K562 (cell line): ENCODE measurements around the gene SST. TPM values are rescaled to one million over a fixed set of nuclear protein-coding genes. Genes with fewer than 3 reads are reported as not detected.

Experiments
- ATAC-seq: fragments of 200-7000 bp; cut with Tn5 transposase; 3 replicates; pipeline ENCODE4 v1.9.1; 2020; ENCODE audit warnings: moderate library complexity
- BruUV-seq: library from RNA; stranded (reverse); fragments of 400-500 nt; replicated peaks from 2 replicates; lab custom pipeline; 2021; lab: Mats Ljungman, UMichigan
- CTCF ChIA-PET: fragments of 300-600 bp; formaldehyde crosslinking; extraction: SDS; loops from one replicate; lab custom pipeline; 2021; ENCODE audit warnings: low intra/inter-chr PET ratio; lab: Yijun Ruan, JAX
- POLR2A ChIA-PET: fragments of 300-600, 350-650 bp; sonication (Branson Sonifier 250); formaldehyde crosslinking; extraction: SDS; loops from one replicate; lab custom pipeline; 2021; ENCODE audit warnings: antibody characterized with exemption, inconsistent platforms; lab: Yijun Ruan, JAX
- DNase-seq, 4 experiments: peaks; one replicate each; pipeline versions ENCODE4 v3.0.0 to v3.0.0-alpha.2; 2011 to 2018; ENCODE audit warnings: low spot score in 3 of 4, mixed read lengths in 3 of 4; ENCODE audit errors: extremely low read depth in 1 of 4
- FAIRE-seq: peaks from 2 replicates; lab custom pipeline; 2011; peaks lifted over from hg19 to GRCh38; lab: Jason Lieb, UNC
- H2AFZ ChIP-seq: 2 replicates; pipeline ENCODE4 v1.6.0; 2011; ENCODE audit warnings: low read depth, low read length, control low read depth, inconsistent platforms
- H3K27ac ChIP-seq: fragments of 200-600 bp; 3 replicates; pipeline ENCODE4 v1.8.0; 2011; ENCODE audit warnings: low read depth, mild to moderate bottlenecking, control low read depth, inconsistent platforms, low read length, moderate library complexity, mixed read lengths; ENCODE audit errors: extremely low read depth
- H3K27me3 ChIP-seq, 2 experiments: fragments of 300-600 bp in 1 of 2; 2 replicates in 1 of 2; 3 replicates in 1 of 2; pipeline versions ENCODE4 v1.6.0 to v1.8.0; 2011; ENCODE audit warnings: inconsistent platforms in 2 of 2, low read length in 2 of 2, mild to moderate bottlenecking in 1 of 2, mixed read lengths in 1 of 2, moderate library complexity in 1 of 2; ENCODE audit not compliant: control insufficient read depth in 2 of 2, insufficient read depth in 2 of 2
- H3K36me3 ChIP-seq: fragments of 300-600 bp; 3 replicates; pipeline ENCODE4 v1.8.0; 2011; ENCODE audit warnings: mild to moderate bottlenecking, low read length, inconsistent platforms; ENCODE audit not compliant: control insufficient read depth, insufficient read depth
- H3K4me1 ChIP-seq, 2 experiments: fragments of 200-600 bp in 1 of 2; replicated peaks in 1 of 2; 2 replicates in 1 of 2; 3 replicates in 1 of 2; pipeline versions ENCODE4 v1.5.1 to v1.8.0; 2011; ENCODE audit warnings: inconsistent platforms in 2 of 2, low read length in 2 of 2, mild to moderate bottlenecking in 1 of 2, mixed read lengths in 1 of 2, moderate library complexity in 1 of 2; ENCODE audit not compliant: control insufficient read depth in 2 of 2, insufficient read depth in 2 of 2
- H3K4me2 ChIP-seq: 2 replicates; pipeline ENCODE4 v1.6.1; 2011; ENCODE audit warnings: low read length, control low read depth, inconsistent platforms, mixed read lengths; ENCODE audit not compliant: insufficient read depth
- H3K4me3 ChIP-seq: fragments of 200-600 bp; sonication (generic), shearing (Covaris generic); 2 replicates; pipeline ENCODE4 v1.5.1; 2016; ENCODE audit warnings: control low read depth, inconsistent platforms
- H3K79me2 ChIP-seq: fragments of 200-600 bp; 3 replicates; pipeline ENCODE4 v1.8.0; 2011; ENCODE audit warnings: low read length, inconsistent platforms; ENCODE audit not compliant: control insufficient read depth, insufficient read depth
- H3K9ac ChIP-seq, 2 experiments: 2 replicates each; pipeline versions ENCODE4 v1.6.0 to v1.6.1; 2011; ENCODE audit warnings: low read depth in 2 of 2, low read length in 2 of 2, control low read depth in 1 of 2, inconsistent platforms in 1 of 2, mild to moderate bottlenecking in 1 of 2, mixed read lengths in 1 of 2; ENCODE audit not compliant: insufficient read depth in 1 of 2
- H3K9me1 ChIP-seq: one replicate; pipeline ENCODE4 v1.6.0; 2011; ENCODE audit warnings: inconsistent platforms, mild to moderate bottlenecking, low read length, moderate library complexity; ENCODE audit not compliant: control insufficient read depth, insufficient read depth
- H3K9me3 ChIP-seq: replicated peaks from 2 replicates; pipeline ENCODE4 v1.5.1; 2011; ENCODE audit warnings: low read depth, low read length, inconsistent platforms; ENCODE audit not compliant: control insufficient read depth, insufficient read depth
- H4K20me1 ChIP-seq: replicated peaks from 2 replicates; pipeline ENCODE4 v1.6.1; 2011; ENCODE audit warnings: low read length, inconsistent platforms, mixed read lengths; ENCODE audit not compliant: control insufficient read depth, insufficient read depth
- CCAR2 ChIP-seq: fragments of 200-400 bp; formaldehyde crosslinking; IDR thresholded peaks from 2 replicates; pipeline ENCODE4 v1.6.1; 2017; ENCODE audit warnings: mild to moderate bottlenecking, low read depth, low read length
- ETV6 ChIP-seq, 3 experiments: fragments of 150-350 bp in 1 of 3; sonication (generic) in 1 of 3; formaldehyde crosslinking in 1 of 3; IDR thresholded peaks; 2 replicates each; pipeline versions ENCODE4 v1.6.1 to v1.8.0; 2014 to 2022; ENCODE audit warnings: borderline replicate concordance in 2 of 3, low read depth in 2 of 3, antibody characterized with exemption in 1 of 3, low read length in 1 of 3, mild to moderate bottlenecking in 1 of 3, missing genetic modification reagents in 1 of 3
- KDM4B ChIP-seq, 2 experiments: fragments of 450-650 bp in 1 of 2; sonication (generic) in 1 of 2; IDR thresholded peaks; 2 replicates each; pipeline ENCODE4 v1.6.1; 2016 to 2017; ENCODE audit warnings: borderline replicate concordance in 2 of 2, antibody characterized with exemption in 1 of 2, low read depth in 1 of 2, mild to moderate bottlenecking in 1 of 2
- PCBP2 ChIP-seq: fragments of 200-400 bp; formaldehyde crosslinking; IDR thresholded peaks from 2 replicates; pipeline ENCODE4 v1.6.1; 2018; ENCODE audit warnings: low read length, low read depth, mild to moderate bottlenecking, moderate library complexity; ENCODE audit not compliant: poor library complexity, severe bottlenecking
- POLR3G ChIP-seq: IDR thresholded peaks from 2 replicates; pipeline ENCODE4 v1.6.1; 2011; ENCODE audit not compliant: insufficient read length, insufficient replicate concordance; ENCODE audit errors: extremely low read depth
- TCFL5 ChIP-seq: fragments of 250-450 bp; sonication (Bioruptor Pico); conservative IDR thresholded peaks from 2 replicates; pipeline ENCODE4 v1.6.1; 2021; ENCODE audit warnings: mild to moderate bottlenecking, moderate library complexity, matching md5 sums
- XRCC5 ChIP-seq: fragments of 200-400 bp; formaldehyde crosslinking; IDR thresholded peaks from 2 replicates; pipeline ENCODE4 v1.6.1; 2017; ENCODE audit warnings: low read depth, mild to moderate bottlenecking, low read length
- ZNF232 ChIP-seq: sonication (generic); formaldehyde crosslinking; IDR thresholded peaks from 2 replicates; pipeline ENCODE4 v1.8.0; 2022; ENCODE audit warnings: mild to moderate bottlenecking, missing genetic modification reagents
- whole genome bisulfite sequencing: fragments of 100-300 bp; shearing (Covaris generic); methylation state at CpG from one replicate; pipeline ENCODE4 v1.1.6; 2016; ENCODE audit warnings: low coverage, mixed read lengths; ENCODE audit not compliant: insufficient coverage; ENCODE audit errors: missing lambda C conversion rate; 5-methylcytosine and 5-hydroxymethylcytosine counted together
- in situ Hi-C: fragments of 300-500 bp; cut with MboI; formaldehyde crosslinking; loops from 4 replicates; pipeline ENCODE4 v1.15.0; 2018; ENCODE audit warnings: inconsistent platforms, mixed read lengths
- intact Hi-C: fragments of 100-400 bp; cut with micrococcal nuclease; formaldehyde crosslinking; loops from 2 replicates; pipeline ENCODE4 v1.14.2; 2022
- polyA plus RNA-seq, 8 experiments: library from polyadenylated mRNA; depleted of rRNA in 4 of 8; stranded (reverse) in 5 of 8; unstranded in 3 of 8; fragments of >200 nt; fragmentation: Nextera tagmentation in 2 of 8; fragmentation: Illumina TruSeq in 1 of 8; extraction: Ambion mirVana in 2 of 8; extraction: Trizol in 1 of 8; gene quantifications; 2 replicates each; pipeline versions ENCODE4 v1.2.1 to v1.2.3, GENCODE V29; 2011 to 2014; ENCODE audit warnings: inconsistent platforms in 1 of 8, missing spikeins in 1 of 8
- total RNA-seq, 7 experiments: library from RNA; depleted of rRNA in 6 of 7; stranded (reverse); fragments of >200 nt in 6 of 7; fragmentation: Illumina TruSeq in 2 of 7; extraction: Trizol in 2 of 7; gene quantifications; 2 replicates each; pipeline versions ENCODE4 v1.2.1 to v1.2.3, GENCODE V29; 2011 to 2021; ENCODE audit warnings: low replicate concordance in 1 of 7
- TF ChIP-seq, protein P1 (sequence below): fragments of 250-450 bp; sonication (Bioruptor Pico); IDR thresholded peaks from 2 replicates; pipeline ENCODE4 v1.8.0; 2021; ENCODE audit warnings: moderate library complexity, mild to moderate bottlenecking, inconsistent platforms
- TF ChIP-seq, protein P2 (sequence below): fragments of 250-450 bp; sonication (Bioruptor Pico); IDR thresholded peaks from 2 replicates; pipeline ENCODE4 v1.6.1; 2021; ENCODE audit warnings: mild to moderate bottlenecking
- TF ChIP-seq, protein P3 (sequence below): fragments of 250-450 bp; sonication (Bioruptor Pico); IDR thresholded peaks from 2 replicates; pipeline ENCODE4 v1.9.0; 2021; ENCODE audit warnings: mild to moderate bottlenecking, inconsistent platforms

Gene SST
- total and polyA plus RNA-seq, 9 of the 15 experiments (the other 6 are each of a cell fraction or from before 2014, with no cell fraction given) = not detected

DNA sequence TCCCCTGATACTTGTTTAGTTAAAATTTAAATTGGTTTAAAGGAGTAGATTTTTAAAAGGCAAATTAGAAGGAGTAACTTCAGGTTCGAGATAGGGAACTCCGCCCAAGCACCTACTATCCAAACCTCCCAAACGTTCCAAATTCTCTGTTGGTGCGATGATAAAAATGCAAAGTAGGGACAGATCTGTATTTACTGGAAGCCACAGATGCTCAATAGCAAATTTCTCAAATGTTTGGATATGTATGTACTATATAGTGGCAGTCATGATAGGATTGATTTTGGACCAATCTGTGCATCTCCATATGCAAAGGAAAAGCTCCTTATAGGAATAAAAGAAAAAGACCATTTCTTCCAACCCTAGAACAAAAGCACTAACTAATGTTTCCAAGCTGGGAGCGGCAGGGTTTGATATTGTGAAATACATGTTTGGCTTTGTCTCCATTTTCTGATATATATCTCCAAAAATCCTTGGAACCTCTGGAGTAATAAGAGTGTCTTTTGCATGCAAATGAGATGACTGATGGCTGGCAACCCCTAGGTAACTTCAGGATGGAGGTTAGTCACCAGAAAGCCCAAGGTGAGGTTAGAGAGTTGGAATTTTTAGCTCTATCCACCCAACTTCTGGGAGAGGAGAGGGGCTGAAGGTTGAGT, 16.6 kb upstream of the SST start:
- Histone ChIP-seq H3K27me3 (no peaks in the 10 kb centered on the region; a peak in 1 of 5 replicates), H3K9me1 (no peaks in the 10 kb centered on the region), H2AFZ (no peak overlapping the region), H3K4me3 (no peak overlapping the region), H3K36me3 (no peaks in the 10 kb centered on the region), H3K4me1 (no peaks in the 10 kb centered on the region), H3K9me3 (0 out of 2 replicates have a peak, but pooled peaks cover 2% of the 10 kb centered on the region), H3K79me2 (no peaks in the 10 kb centered on the region), H3K27ac (no peak overlapping the region), H3K9ac (no peak overlapping the region), H3K4me2 (no peak overlapping the region), H4K20me1 (no peaks in the 10 kb centered on the region)
- POLR2A ChIA-PET = no interaction called here
- intact Hi-C loops = no loop called here
- in situ Hi-C loops = no loop called here
- CTCF ChIA-PET = no interaction called here
- ATAC-seq (no peak), FAIRE-seq (no peak), DNase-seq (no peak)
- WGBS = 1% methylated on average over 5 of the region's 5 CpGs
- no TSS peak for BruUV-seq
- TF ChIP-seq PCBP2 = no peak
- TF ChIP-seq XRCC5 = no peak
- no peak for TF ChIP-seq ZNF232 (CRISPR knock-in tag)
- TF ChIP-seq ETV6 (IDR thresholded peaks at IDR 0.05; ENCODE audit: borderline replicate concordance in 1 of 2, low read depth in 2 of 2, low read length in 1 of 2) = no peak
- no peak for TF ChIP-seq ETV6 (CRISPR knock-in tag; IDR thresholded peaks at IDR 0.05; ENCODE audit: borderline replicate concordance)
- no peak for TF ChIP-seq POLR3G
- no peak for TF ChIP-seq TCFL5
- TF ChIP-seq, protein P1, sequence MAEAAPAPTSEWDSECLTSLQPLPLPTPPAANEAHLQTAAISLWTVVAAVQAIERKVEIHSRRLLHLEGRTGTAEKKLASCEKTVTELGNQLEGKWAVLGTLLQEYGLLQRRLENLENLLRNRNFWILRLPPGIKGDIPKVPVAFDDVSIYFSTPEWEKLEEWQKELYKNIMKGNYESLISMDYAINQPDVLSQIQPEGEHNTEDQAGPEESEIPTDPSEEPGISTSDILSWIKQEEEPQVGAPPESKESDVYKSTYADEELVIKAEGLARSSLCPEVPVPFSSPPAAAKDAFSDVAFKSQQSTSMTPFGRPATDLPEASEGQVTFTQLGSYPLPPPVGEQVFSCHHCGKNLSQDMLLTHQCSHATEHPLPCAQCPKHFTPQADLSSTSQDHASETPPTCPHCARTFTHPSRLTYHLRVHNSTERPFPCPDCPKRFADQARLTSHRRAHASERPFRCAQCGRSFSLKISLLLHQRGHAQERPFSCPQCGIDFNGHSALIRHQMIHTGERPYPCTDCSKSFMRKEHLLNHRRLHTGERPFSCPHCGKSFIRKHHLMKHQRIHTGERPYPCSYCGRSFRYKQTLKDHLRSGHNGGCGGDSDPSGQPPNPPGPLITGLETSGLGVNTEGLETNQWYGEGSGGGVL (CRISPR knock-in tag) = no peak
- TF ChIP-seq KDM4B (IDR thresholded peaks at IDR 0.05; ENCODE audit: borderline replicate concordance in 2 of 2, low read depth in 1 of 2) = no peak
- TF ChIP-seq, protein P2, sequence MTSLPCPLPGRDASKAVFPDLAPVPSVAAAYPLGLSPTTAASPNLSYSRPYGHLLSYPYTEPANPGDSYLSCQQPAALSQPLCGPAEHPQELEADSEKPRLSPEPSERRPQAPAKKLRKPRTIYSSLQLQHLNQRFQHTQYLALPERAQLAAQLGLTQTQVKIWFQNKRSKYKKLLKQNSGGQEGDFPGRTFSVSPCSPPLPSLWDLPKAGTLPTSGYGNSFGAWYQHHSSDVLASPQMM (CRISPR knock-in tag) = no peak
- no peak for TF ChIP-seq CCAR2
- TF ChIP-seq, protein P3, sequence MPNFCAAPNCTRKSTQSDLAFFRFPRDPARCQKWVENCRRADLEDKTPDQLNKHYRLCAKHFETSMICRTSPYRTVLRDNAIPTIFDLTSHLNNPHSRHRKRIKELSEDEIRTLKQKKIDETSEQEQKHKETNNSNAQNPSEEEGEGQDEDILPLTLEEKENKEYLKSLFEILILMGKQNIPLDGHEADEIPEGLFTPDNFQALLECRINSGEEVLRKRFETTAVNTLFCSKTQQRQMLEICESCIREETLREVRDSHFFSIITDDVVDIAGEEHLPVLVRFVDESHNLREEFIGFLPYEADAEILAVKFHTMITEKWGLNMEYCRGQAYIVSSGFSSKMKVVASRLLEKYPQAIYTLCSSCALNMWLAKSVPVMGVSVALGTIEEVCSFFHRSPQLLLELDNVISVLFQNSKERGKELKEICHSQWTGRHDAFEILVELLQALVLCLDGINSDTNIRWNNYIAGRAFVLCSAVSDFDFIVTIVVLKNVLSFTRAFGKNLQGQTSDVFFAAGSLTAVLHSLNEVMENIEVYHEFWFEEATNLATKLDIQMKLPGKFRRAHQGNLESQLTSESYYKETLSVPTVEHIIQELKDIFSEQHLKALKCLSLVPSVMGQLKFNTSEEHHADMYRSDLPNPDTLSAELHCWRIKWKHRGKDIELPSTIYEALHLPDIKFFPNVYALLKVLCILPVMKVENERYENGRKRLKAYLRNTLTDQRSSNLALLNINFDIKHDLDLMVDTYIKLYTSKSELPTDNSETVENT (CRISPR knock-in tag) = no peak
